ENCODE measurements around the gene DLL4. TPM values are rescaled to one million over a fixed set of nuclear protein-coding genes. Genes with fewer than 3 reads are reported as not detected.
A peak's percentile ranks its signal among the peaks of the same experiment; 100 is the strongest.

DLL4 gene
- total and polyA plus RNA-seq, 10 donors: 1.2 to 26.3 (median 10.2) TPM

DNA sequence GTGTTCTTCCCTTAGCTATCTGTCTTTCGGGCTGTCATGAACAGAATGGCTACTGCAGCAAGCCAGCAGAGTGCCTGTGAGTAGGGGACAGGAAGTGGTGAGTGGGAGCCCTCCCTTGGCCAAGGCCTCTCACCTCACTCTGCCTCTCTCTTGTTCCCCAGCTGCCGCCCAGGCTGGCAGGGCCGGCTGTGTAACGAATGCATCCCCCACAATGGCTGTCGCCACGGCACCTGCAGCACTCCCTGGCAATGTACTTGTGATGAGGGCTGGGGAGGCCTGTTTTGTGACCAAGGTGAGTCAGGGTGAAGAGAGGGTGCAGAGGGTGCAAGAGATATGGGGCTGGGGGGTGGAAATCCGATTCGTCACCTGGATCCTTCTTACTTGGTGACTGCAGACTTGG, 3.0 kb downstream of the DLL4 start:
- peak overlapping the region in 5 of 8 donors; percentile 49 to 87 (median 64) for H3K4me3 ChIP-seq
- intact Hi-C loops (cut with DNase I; ENCODE audit: low total_unique reads): no loop called here
- WGBS, 5 donors: 46 to 79% (median 48%) methylated on average over 3 to 8 of the region's 8 CpGs
- peaks cover 0 to 55% (median 41%) of the 10 kb centered on the region in 7 donors for H3K27me3 ChIP-seq (replicated peaks in 1 of 7)
- TF ChIP-seq POLR2A (IDR thresholded peaks at IDR 0.05) (no peak), POLR2AphosphoS5 (IDR thresholded peaks at IDR 0.05) (peak in 2 of 3 donors; percentile 10 to 37), CTCF (IDR thresholded peaks at IDR 0.05 in 8 of 11, conservative IDR thresholded peaks at IDR 0.05 in 3 of 11) (no peak)
- peaks cover 0 to 28% (median 3%) of the 10 kb centered on the region in 6 donors for H3K36me3 ChIP-seq
- no peaks in the 10 kb centered on the region for H3K9me3 ChIP-seq
- peak overlapping the region in 4 of 8 donors; percentile 38 to 74 (median 58) for H3K27ac ChIP-seq
- peak; percentile 69 for DNase-seq
- H3K4me1 ChIP-seq: peaks cover 41 to 97% (median 75%) of the 10 kb centered on the region in 6 donors

DNA sequence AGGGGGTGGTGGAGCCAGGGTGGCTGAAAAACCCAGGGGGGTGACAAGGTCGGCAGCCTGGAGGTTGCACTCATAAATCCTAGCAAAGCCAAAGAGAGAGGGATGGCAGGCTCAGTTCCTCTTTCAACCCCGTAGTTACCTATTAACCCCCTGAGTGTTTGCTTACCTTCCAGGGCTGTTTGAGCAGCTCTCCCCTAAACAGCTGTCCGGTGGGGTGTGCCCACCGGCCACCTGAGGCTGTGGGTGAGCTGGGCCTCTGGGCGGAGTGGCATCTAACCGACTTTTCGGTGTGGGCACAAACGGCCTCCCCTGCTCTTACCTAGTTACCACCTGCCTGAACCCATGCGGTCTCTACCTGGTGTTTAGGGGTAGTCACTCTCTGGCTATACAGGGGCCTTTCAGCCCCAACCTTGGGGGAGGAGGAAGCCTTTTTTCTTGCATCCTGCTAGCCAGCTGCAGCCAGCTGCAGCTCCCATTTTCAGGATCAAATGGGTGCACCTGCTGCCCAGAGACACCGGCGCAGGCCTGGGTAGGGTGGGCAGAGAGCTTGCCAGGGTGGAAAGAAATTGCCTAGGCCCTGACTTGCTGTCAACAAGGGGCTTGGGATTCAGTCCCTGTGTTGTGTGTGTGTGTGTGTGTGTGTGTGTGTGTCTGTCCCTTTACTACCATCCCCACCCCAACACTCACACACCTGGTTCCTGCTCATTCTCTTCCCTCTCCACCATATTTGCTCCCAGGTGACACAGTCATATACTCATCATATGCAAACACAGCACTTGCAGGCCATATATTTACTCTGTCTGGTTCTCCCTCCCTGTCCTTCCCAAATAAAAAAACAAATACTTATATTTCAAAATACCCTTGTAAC, 3.7 kb downstream of the DLL4 start:
- no peaks in the 10 kb centered on the region for H3K9me3 ChIP-seq
- TF ChIP-seq POLR2AphosphoS5 (IDR thresholded peaks at IDR 0.05): no peak
- TF ChIP-seq POLR2A (IDR thresholded peaks at IDR 0.05): no peak
- TF ChIP-seq CTCF (IDR thresholded peaks at IDR 0.05 in 8 of 11, conservative IDR thresholded peaks at IDR 0.05 in 3 of 11): no peak
- no peak for DNase-seq
- H3K4me3 ChIP-seq: peak overlapping the region in 4 of 8 donors; percentile 49 to 87 (median 60)
- intact Hi-C loops (cut with DNase I; ENCODE audit: low total_unique reads): no loop called here
- H3K4me1 ChIP-seq: peaks cover 35 to 97% (median 72%) of the 10 kb centered on the region in 6 donors
- peaks cover 0 to 29% (median 3%) of the 10 kb centered on the region in 6 donors for H3K36me3 ChIP-seq
- peaks cover 0 to 47% (median 34%) of the 10 kb centered on the region in 7 donors for H3K27me3 ChIP-seq (replicated peaks in 1 of 7)
- H3K27ac ChIP-seq: peak overlapping the region in 2 of 8 donors; percentile 38 to 74
- WGBS, 5 donors: 63 to 73% (median 64%) methylated on average over 10 to 11 of the region's 11 CpGs

GRCh38 chr15:40933517-40933902, 4.4 kb downstream of the DLL4 start:
- intact Hi-C loops (cut with DNase I; ENCODE audit: low total_unique reads): no loop called here
- no peak for TF ChIP-seq POLR2AphosphoS5 (IDR thresholded peaks at IDR 0.05)
- TF ChIP-seq POLR2A (IDR thresholded peaks at IDR 0.05): no peak
- TF ChIP-seq CTCF (IDR thresholded peaks at IDR 0.05 in 8 of 11, conservative IDR thresholded peaks at IDR 0.05 in 3 of 11): no peak
- Histone ChIP-seq H3K27me3 (replicated peaks in 1 of 7) (peaks cover 0 to 41% (median 28%) of the 10 kb centered on the region in 7 donors), H3K4me1 (peaks cover 29 to 97% (median 71%) of the 10 kb centered on the region in 6 donors), H3K36me3 (peaks cover 0 to 29% (median 3%) of the 10 kb centered on the region in 6 donors), H3K27ac (peak overlapping the region in 2 of 8 donors; percentile 38 to 39), H3K9me3 (no peaks in the 10 kb centered on the region), H3K4me3 (peak overlapping the region in 2 of 8 donors; percentile 53 to 87)
- DNase-seq: no peak
- 37 to 58% (median 46%) methylated on average over 3 of the region's 3 CpGs for WGBS, 5 donors

- no peak for DNase-seq
- no peak overlapping the region for H3K27ac ChIP-seq
- TF ChIP-seq POLR2A (IDR thresholded peaks at IDR 0.05) (no peak), POLR2AphosphoS5 (IDR thresholded peaks at IDR 0.05) (no peak), CTCF (IDR thresholded peaks at IDR 0.05 in 8 of 11, conservative IDR thresholded peaks at IDR 0.05 in 3 of 11) (no peak)
- peaks cover 0 to 29% (median 3%) of the 10 kb centered on the region in 6 donors for H3K36me3 ChIP-seq
- no peak overlapping the region for H3K4me3 ChIP-seq
- WGBS, 5 donors: 82 to 89% (median 84%) methylated on average over 3 to 6 of the region's 6 CpGs
- H3K9me3 ChIP-seq: no peaks in the 10 kb centered on the region
- peaks cover 20 to 97% (median 67%) of the 10 kb centered on the region in 6 donors for H3K4me1 ChIP-seq
- intact Hi-C loops (cut with DNase I; ENCODE audit: low total_unique reads): no loop called here
- H3K27me3 ChIP-seq (replicated peaks in 1 of 7): peaks cover 0 to 32% (median 19%) of the 10 kb centered on the region in 7 donors
Observed at GRCh38 chr15:40934457-40934856, 5.3 kb downstream of the DLL4 start.

Measured in spleen (tissue), 11 donors.